Osteoblast (primary cell): ENCODE data around the gene USP10. TPM values are rescaled to one million over a fixed set of nuclear protein-coding genes. Genes with fewer than 3 reads are reported as not detected.
A peak's percentile ranks its signal among the peaks of the same experiment; 100 is the strongest.

Source experiments
- DNase-seq: peaks from one replicate; pipeline ENCODE4 v3.0.0; 2011; ENCODE audit warnings: low spot score, mixed read lengths; ENCODE audit not compliant: insufficient read length; ENCODE audit errors: missing footprints
- H2AFZ ChIP-seq: 2 replicates; pipeline ENCODE4 v1.6.0; 2011; ENCODE audit warnings: mild to moderate bottlenecking, low read length
- H3K27ac ChIP-seq: 2 replicates; pipeline ENCODE4 v1.5.1; 2011; ENCODE audit warnings: mild to moderate bottlenecking, low read depth, low read length, moderate library complexity
- H3K27me3 ChIP-seq: 2 replicates; pipeline ENCODE4 v1.6.0; 2012; ENCODE audit warnings: mild to moderate bottlenecking, control low read depth, inconsistent platforms, low read length, moderate library complexity; ENCODE audit not compliant: insufficient read depth
- H3K36me3 ChIP-seq: 2 replicates; pipeline ENCODE4 v1.5.1; 2011; ENCODE audit warnings: mild to moderate bottlenecking, low read length, control low read depth, moderate library complexity; ENCODE audit not compliant: insufficient read depth
- H3K4me1 ChIP-seq: 2 replicates; pipeline ENCODE4 v1.5.1; 2011; ENCODE audit warnings: mild to moderate bottlenecking, low read length, control low read depth, moderate library complexity; ENCODE audit not compliant: insufficient read depth
- H3K4me2 ChIP-seq: 2 replicates; pipeline ENCODE4 v1.6.0; 2011; ENCODE audit warnings: mild to moderate bottlenecking, low read length; ENCODE audit not compliant: insufficient read depth
- H3K4me3 ChIP-seq: fragments of 200-600 bp; sonication (generic); 3 replicates; pipeline ENCODE4 v1.5.1; 2012; ENCODE audit warnings: mild to moderate bottlenecking, low read length, inconsistent platforms; ENCODE audit not compliant: insufficient read depth
- H3K79me2 ChIP-seq: 2 replicates; pipeline ENCODE4 v1.6.0; 2012; ENCODE audit warnings: mild to moderate bottlenecking, low read length, control low read depth, inconsistent platforms; ENCODE audit not compliant: insufficient read depth
- H3K9me3 ChIP-seq: 2 replicates; pipeline ENCODE4 v1.5.1; 2011; ENCODE audit warnings: low read depth, low read length, control low read depth
- H4K20me1 ChIP-seq: 2 replicates; pipeline ENCODE4 v1.6.0; 2012; ENCODE audit warnings: mild to moderate bottlenecking, low read length, control low read depth; ENCODE audit not compliant: insufficient read depth
- total RNA-seq: library from RNA; depleted of rRNA; stranded (reverse); fragments of >200 nt; gene quantifications from 2 replicates; pipeline ENCODE4 v1.2.3, GENCODE V29; 2012
- TF ChIP-seq, protein P1 (sequence below): IDR thresholded peaks from 2 replicates; pipeline ENCODE4 v1.5.1; 2011; ENCODE audit warnings: mild to moderate bottlenecking, low read depth, low read length, moderate library complexity; ENCODE audit errors: extremely low read depth

Gene USP10
- total RNA-seq, 1 donor, result 43.1 TPM

GRCh38 chr16:84754956-84755672 lies 55.3 kb downstream of the USP10 start:
- DNase-seq, result no peak
- Histone ChIP-seq H3K79me2 (peaks cover 93% of the 10 kb centered on the region), H3K27ac (peak overlapping the region; percentile 49), H2AFZ (no peak overlapping the region), H3K4me1 (peaks cover 18% of the 10 kb centered on the region), H3K4me2 (no peak overlapping the region), H3K4me3 (no peak overlapping the region), H3K36me3 (peaks cover 16% of the 10 kb centered on the region), H3K9me3 (no peaks in the 10 kb centered on the region), H3K27me3 (no peaks in the 10 kb centered on the region), H4K20me1 (peaks cover 12% of the 10 kb centered on the region)
- TF ChIP-seq, protein P1, sequence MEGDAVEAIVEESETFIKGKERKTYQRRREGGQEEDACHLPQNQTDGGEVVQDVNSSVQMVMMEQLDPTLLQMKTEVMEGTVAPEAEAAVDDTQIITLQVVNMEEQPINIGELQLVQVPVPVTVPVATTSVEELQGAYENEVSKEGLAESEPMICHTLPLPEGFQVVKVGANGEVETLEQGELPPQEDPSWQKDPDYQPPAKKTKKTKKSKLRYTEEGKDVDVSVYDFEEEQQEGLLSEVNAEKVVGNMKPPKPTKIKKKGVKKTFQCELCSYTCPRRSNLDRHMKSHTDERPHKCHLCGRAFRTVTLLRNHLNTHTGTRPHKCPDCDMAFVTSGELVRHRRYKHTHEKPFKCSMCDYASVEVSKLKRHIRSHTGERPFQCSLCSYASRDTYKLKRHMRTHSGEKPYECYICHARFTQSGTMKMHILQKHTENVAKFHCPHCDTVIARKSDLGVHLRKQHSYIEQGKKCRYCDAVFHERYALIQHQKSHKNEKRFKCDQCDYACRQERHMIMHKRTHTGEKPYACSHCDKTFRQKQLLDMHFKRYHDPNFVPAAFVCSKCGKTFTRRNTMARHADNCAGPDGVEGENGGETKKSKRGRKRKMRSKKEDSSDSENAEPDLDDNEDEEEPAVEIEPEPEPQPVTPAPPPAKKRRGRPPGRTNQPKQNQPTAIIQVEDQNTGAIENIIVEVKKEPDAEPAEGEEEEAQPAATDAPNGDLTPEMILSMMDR, result no peak

GRCh38 chr16:84756830-84757229 lies 57.0 kb downstream of the USP10 start:
- peaks cover 93% of the 10 kb centered on the region for H3K79me2 ChIP-seq
- DNase-seq, result no peak
- H3K36me3 ChIP-seq, result peaks cover 30% of the 10 kb centered on the region
- H3K4me3 ChIP-seq, result no peak overlapping the region
- peaks cover 13% of the 10 kb centered on the region for H3K4me1 ChIP-seq
- TF ChIP-seq, protein P1, result no peak
- no peaks in the 10 kb centered on the region for H3K27me3 ChIP-seq
- peaks cover 12% of the 10 kb centered on the region for H4K20me1 ChIP-seq
- no peak overlapping the region for H3K4me2 ChIP-seq
- no peak overlapping the region for H3K27ac ChIP-seq
- H3K9me3 ChIP-seq, result no peaks in the 10 kb centered on the region
- H2AFZ ChIP-seq, result no peak overlapping the region

DNA sequence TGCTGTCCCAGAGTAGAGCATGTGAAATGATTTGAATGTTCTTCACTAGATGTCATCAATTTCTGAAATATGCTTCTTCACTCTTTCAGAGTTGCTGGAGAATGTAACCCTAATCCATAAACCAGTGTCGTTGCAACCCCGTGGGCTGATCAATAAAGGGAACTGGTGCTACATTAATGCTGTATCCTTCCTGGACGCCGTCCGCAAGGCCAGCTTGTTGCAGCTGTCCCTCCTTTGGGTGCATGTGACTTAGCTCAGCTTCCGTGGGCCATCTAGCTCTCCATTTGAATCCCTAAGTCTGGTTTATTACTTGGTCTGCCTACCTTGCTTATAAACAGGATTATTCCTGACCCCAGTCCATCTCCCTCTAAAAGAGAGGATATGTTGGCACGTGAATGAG lies 58.8 kb downstream of the USP10 start:
- DNase-seq, result no peak
- TF ChIP-seq, protein P1, result no peak
- Histone ChIP-seq H2AFZ (no peak overlapping the region), H3K4me1 (peaks cover 7% of the 10 kb centered on the region), H3K27ac (no peak overlapping the region), H3K9me3 (no peaks in the 10 kb centered on the region), H3K4me3 (no peak overlapping the region), H4K20me1 (peaks cover 4% of the 10 kb centered on the region), H3K4me2 (no peak overlapping the region), H3K79me2 (peaks cover 86% of the 10 kb centered on the region), H3K36me3 (peaks cover 36% of the 10 kb centered on the region), H3K27me3 (no peaks in the 10 kb centered on the region)

DNA sequence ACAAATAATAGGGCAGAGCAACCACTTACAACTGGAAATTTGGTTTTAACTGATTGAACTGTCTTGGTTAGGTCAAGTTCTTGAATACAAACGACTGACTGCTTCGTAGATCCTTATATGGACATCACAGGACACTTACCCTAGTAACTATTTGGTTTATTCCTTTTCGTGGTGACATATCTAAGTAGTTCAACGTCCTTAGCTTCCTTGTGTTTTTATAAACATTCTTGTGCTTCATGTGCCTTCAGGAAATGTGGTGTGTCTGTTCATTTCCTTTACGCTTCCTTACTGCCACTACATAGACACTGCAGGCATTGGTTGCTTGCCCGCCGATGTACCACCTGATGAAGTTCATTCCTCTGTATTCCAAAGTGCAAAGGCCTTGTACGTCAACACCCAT lies 59.3 kb downstream of the USP10 start:
- no peak for DNase-seq
- Histone ChIP-seq H4K20me1 (peaks cover under 1% of the 10 kb centered on the region), H3K27ac (no peak overlapping the region), H2AFZ (no peak overlapping the region), H3K36me3 (peaks cover 41% of the 10 kb centered on the region), H3K79me2 (peaks cover 84% of the 10 kb centered on the region), H3K27me3 (no peaks in the 10 kb centered on the region), H3K9me3 (no peaks in the 10 kb centered on the region), H3K4me3 (no peak overlapping the region), H3K4me2 (no peak overlapping the region), H3K4me1 (peaks cover 3% of the 10 kb centered on the region)
- TF ChIP-seq, protein P1, result no peak
